Activated naive CD4-positive, alpha-beta T cell treated with anti-CD3 and anti-CD28 coated beads, Interleukin-2, amount 10 ng/mL, durations not matched to agents 7 days and 5 days (primary cell): Measurements from ENCODE around the gene TMEM39A.

Source experiments
- CTCF ChIA-PET: fragments of 350-600 bp; sonication (Branson Sonifier 250); formaldehyde crosslinking; loops from one replicate; lab custom pipeline; 2021; ENCODE audit warnings: antibody characterized with exemption; lab: Charles Lee
- DNase-seq: peaks from one replicate; pipeline ENCODE4 v3.0.0-alpha.2; 2020
- H3K27ac Mint-ChIP-seq: one replicate; pipeline ENCODE4 v1.8.0; 2021; ENCODE audit warnings: mild to moderate bottlenecking, moderate library complexity, mixed read lengths
- H3K27me3 Mint-ChIP-seq: one replicate; pipeline ENCODE4 v1.8.0; 2021; ENCODE audit warnings: mild to moderate bottlenecking, mixed read lengths
- H3K36me3 Mint-ChIP-seq: one replicate; pipeline ENCODE4 v1.8.0; 2021; ENCODE audit warnings: mixed read lengths
- H3K4me1 Mint-ChIP-seq: one replicate; pipeline ENCODE4 v1.8.0; 2021; ENCODE audit warnings: mixed read lengths
- H3K4me3 Mint-ChIP-seq: one replicate; pipeline ENCODE4 v1.8.0; 2021; ENCODE audit warnings: mild to moderate bottlenecking, moderate library complexity, mixed read lengths
- H3K9me3 Mint-ChIP-seq: one replicate; pipeline ENCODE4 v1.8.0; 2021; ENCODE audit warnings: mixed read lengths

Gene TMEM39A

DNA sequence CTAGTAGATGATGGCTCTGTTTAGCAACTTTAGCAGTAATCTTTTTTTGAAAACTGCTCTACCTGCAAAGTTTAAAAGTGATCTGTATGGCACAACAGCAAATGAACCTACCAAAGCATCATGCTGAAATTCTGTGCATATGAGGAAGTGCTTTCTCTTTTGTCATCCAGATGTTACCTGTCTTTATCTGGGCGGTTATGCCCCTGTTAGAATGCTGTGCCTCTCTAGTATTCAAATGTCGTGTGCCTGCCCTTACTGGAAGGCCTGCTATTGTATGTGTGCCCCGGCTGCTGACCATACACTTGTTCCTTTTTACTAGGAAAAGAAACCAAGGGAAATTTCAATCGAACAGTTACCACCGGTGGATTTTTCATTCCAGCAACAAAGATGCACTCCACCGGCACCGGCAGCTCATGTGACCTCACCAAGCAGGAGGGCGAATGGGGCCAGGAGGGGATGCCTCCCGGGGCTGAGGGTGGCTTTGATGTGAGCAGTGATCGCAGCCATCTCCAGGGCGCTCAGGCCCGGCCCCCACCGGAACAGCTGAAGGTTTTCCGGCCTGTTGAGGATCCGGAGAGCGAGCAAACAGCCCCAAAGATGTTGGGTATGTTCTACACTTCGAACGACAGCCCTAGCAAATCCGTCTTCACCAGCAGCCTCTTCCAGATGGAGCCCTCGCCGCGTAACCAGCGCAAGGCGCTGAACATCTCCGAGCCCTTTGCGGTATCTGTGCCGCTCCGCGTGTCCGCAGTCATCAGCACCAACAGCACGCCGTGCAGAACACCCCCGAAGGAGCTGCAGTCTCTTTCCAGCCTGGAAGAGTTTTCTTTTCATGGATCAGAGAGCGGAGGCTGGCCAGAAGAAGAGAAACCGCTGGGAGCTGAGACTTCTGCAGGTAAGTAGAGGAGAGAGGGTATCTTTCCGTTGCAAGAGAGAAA is 61.6 kb downstream of the TMEM39A start:
- no peaks in the 10 kb centered on the region for H3K9me3 Mint-ChIP-seq
- H3K36me3 Mint-ChIP-seq = no peaks in the 10 kb centered on the region
- CTCF ChIA-PET = no interaction called here
- no peak overlapping the region for H3K27ac Mint-ChIP-seq
- no peaks in the 10 kb centered on the region for H3K27me3 Mint-ChIP-seq
- no peak for DNase-seq
- no peak overlapping the region for H3K4me3 Mint-ChIP-seq
- peaks cover 10% of the 10 kb centered on the region for H3K4me1 Mint-ChIP-seq

GRCh38 chr3:119401069-119401468 is 62.3 kb downstream of the TMEM39A start:
- Mint-ChIP-seq H3K27me3 (no peaks in the 10 kb centered on the region), H3K36me3 (no peaks in the 10 kb centered on the region), H3K27ac (no peak overlapping the region), H3K4me1 (peaks cover 13% of the 10 kb centered on the region), H3K4me3 (no peak overlapping the region), H3K9me3 (no peaks in the 10 kb centered on the region)
- DNase-seq = no peak
- CTCF ChIA-PET = no interaction called here

GRCh38 chr3:119400466-119400865 is 62.9 kb downstream of the TMEM39A start:
- Mint-ChIP-seq H3K27me3 (no peaks in the 10 kb centered on the region), H3K4me1 (peaks cover 19% of the 10 kb centered on the region), H3K4me3 (no peak overlapping the region), H3K27ac (no peak overlapping the region), H3K36me3 (no peaks in the 10 kb centered on the region), H3K9me3 (no peaks in the 10 kb centered on the region)
- DNase-seq = no peak
- CTCF ChIA-PET = no interaction called here

DNA sequence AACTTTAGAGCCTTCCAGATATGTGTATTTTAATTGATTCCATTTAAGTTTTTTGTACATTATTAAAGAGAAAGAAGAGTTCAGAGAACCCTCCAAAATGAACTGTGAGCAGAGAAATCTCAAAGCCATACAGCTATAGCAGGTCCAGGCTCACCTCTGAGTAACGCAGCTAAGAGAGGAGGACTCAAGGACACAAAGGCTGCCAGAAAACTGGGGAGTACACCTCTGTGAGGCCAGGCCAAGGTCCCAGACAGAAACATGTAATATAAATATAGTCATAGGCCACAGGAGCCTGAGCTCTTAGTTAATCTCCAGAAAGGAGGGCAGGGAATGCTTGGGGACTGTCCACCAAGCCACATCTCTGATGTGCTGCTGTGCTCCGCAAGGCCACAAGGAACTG is 66.5 kb downstream of the TMEM39A start:
- no peak overlapping the region for H3K27ac Mint-ChIP-seq
- CTCF ChIA-PET = interaction anchor here (0.6 kb wide), 1 partner anchor 28 kb away, joined by 3 read pairs; no protein-coding TSS in a partner anchor
- no peaks in the 10 kb centered on the region for H3K36me3 Mint-ChIP-seq

GRCh38 chr3:119395923-119396358 is 67.5 kb downstream of the TMEM39A start:
- Mint-ChIP-seq H3K27me3 (no peaks in the 10 kb centered on the region), H3K4me1 (peaks cover 15% of the 10 kb centered on the region), H3K9me3 (no peaks in the 10 kb centered on the region), H3K27ac (no peak overlapping the region), H3K4me3 (no peak overlapping the region), H3K36me3 (no peaks in the 10 kb centered on the region)
- CTCF ChIA-PET = no interaction called here
- no peak for DNase-seq

More for the DNA sequence above, 66.5 kb downstream of the TMEM39A start:
- peaks cover 22% of the 10 kb centered on the region for H3K4me1 Mint-ChIP-seq
- DNase-seq = no peak
- H3K27me3 Mint-ChIP-seq = no peaks in the 10 kb centered on the region
- no peaks in the 10 kb centered on the region for H3K9me3 Mint-ChIP-seq
- H3K4me3 Mint-ChIP-seq = no peak overlapping the region

- no peaks in the 10 kb centered on the region for H3K9me3 Mint-ChIP-seq
- CTCF ChIA-PET = interaction anchor here (0.8 to 1.2 kb wide), 2 partner anchors 9 to 292 kb away, joined by 3 to 4 read pairs; no protein-coding TSS in a partner anchor
- no peak overlapping the region for H3K27ac Mint-ChIP-seq
- H3K36me3 Mint-ChIP-seq = no peaks in the 10 kb centered on the region
- no peak overlapping the region for H3K4me3 Mint-ChIP-seq
- H3K4me1 Mint-ChIP-seq = no peaks in the 10 kb centered on the region
- no peaks in the 10 kb centered on the region for H3K27me3 Mint-ChIP-seq
- DNase-seq = no peak
Observed at GRCh38 chr3:119388577-119388976, 74.8 kb downstream of the TMEM39A start.

DNA sequence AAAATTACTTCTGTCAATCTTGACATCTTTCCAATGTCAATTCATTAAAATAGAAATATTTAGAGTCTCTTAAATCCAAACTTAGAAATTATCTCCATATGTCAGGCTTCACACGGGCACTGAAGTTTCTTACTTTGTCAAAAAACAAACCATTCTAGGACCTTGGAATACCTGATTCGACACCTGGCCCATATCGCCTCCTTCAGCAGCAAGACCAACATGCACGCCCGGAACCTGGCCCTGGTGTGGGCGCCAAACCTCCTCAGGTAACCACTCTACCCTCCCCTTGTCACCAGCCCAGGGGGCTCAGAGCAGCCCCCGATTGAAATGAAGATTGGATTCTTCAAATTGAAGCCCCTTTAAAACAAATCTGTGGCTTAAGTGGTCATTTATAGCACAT is 81.3 kb downstream of the TMEM39A start:
- H3K27ac Mint-ChIP-seq = no peak overlapping the region
- H3K9me3 Mint-ChIP-seq = no peaks in the 10 kb centered on the region
- DNase-seq = no peak
- CTCF ChIA-PET = interaction anchor here (1.1 to 1.3 kb wide), 3 partner anchors 108 to 314 kb away, joined by 3 read pairs; no protein-coding TSS in a partner anchor
- no peaks in the 10 kb centered on the region for H3K27me3 Mint-ChIP-seq
- no peaks in the 10 kb centered on the region for H3K36me3 Mint-ChIP-seq
- H3K4me3 Mint-ChIP-seq = no peak overlapping the region
- H3K4me1 Mint-ChIP-seq = no peaks in the 10 kb centered on the region

DNA sequence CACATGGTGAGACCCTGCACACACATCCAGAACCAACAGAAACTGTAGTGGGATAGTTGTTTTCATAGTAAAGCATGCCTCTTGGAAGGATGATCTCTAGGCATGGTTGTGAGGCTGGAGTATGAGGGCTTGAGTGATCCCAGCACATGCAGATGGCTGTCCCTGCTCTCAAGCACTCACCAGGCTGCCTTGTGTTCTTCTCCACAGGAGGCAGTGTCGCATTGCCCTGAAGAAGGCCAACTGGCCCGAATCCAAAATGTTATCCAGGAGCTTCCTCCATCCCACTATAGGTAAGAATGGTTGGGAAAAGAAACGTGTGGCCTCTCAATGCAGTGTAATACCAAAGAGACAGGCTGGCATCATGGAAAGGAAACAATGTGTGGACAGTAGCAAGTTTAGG is 82.7 kb downstream of the TMEM39A start:
- DNase-seq = no peak
- Mint-ChIP-seq H3K4me1 (no peaks in the 10 kb centered on the region), H3K4me3 (no peak overlapping the region), H3K27me3 (no peaks in the 10 kb centered on the region), H3K9me3 (no peaks in the 10 kb centered on the region), H3K27ac (no peak overlapping the region), H3K36me3 (no peaks in the 10 kb centered on the region)
- CTCF ChIA-PET = interaction anchor here (0.9 kb wide), 1 partner anchor 179 kb away, joined by 3 read pairs; the partner anchor contains the start of gene CD80
